Epithelial cell of esophagus (primary cell): ENCODE results near the gene PIP5K1B.
A peak's percentile ranks its signal among the peaks of the same experiment; 100 is the strongest.

Experiments
- DNase-seq: peaks from one replicate; pipeline ENCODE4 v3.0.0; 2010; ENCODE audit warnings: low read depth
- H3K4me3 ChIP-seq: 2 replicates; pipeline ENCODE4 v1.5.1; 2011; ENCODE audit warnings: mild to moderate bottlenecking, low read length, control low read depth
- CTCF ChIP-seq: IDR thresholded peaks from 2 replicates; pipeline ENCODE4 v1.5.1; 2011; ENCODE audit warnings: low read depth, mild to moderate bottlenecking, low read length, control low read depth, inconsistent platforms; ENCODE audit not compliant: insufficient read depth; ENCODE audit errors: missing control alignments

Gene PIP5K1B

GRCh38 chr9:68750255-68750654 lies 45.2 kb downstream of the PIP5K1B start:
- no peak for TF ChIP-seq CTCF
- DNase-seq = no peak
- H3K4me3 ChIP-seq = no peak overlapping the region

- H3K4me3 ChIP-seq = no peak overlapping the region
- no peak for TF ChIP-seq CTCF
- peak; percentile 5 for DNase-seq
Measured at GRCh38 chr9:68750786-68751185, 45.7 kb downstream of the PIP5K1B start.

- no peak for TF ChIP-seq CTCF
- DNase-seq = no peak
- no peak overlapping the region for H3K4me3 ChIP-seq
Measured at GRCh38 chr9:68751556-68751955, 46.5 kb downstream of the PIP5K1B start.

- DNase-seq = no peak
- TF ChIP-seq CTCF = no peak
- H3K4me3 ChIP-seq = no peak overlapping the region
Measured at GRCh38 chr9:68755051-68755450, 50.0 kb downstream of the PIP5K1B start.

GRCh38 chr9:68755752-68756151 lies 50.7 kb downstream of the PIP5K1B start:
- H3K4me3 ChIP-seq = no peak overlapping the region

GRCh38 chr9:68759981-68760673 lies 55.1 kb downstream of the PIP5K1B start:
- TF ChIP-seq CTCF = no peak
- no peak overlapping the region for H3K4me3 ChIP-seq
- no peak for DNase-seq

More at GRCh38 chr9:68755752-68756151, 50.7 kb downstream of the PIP5K1B start:
- no peak for TF ChIP-seq CTCF
- no peak for DNase-seq

GRCh38 chr9:68760674-68761333 lies 55.8 kb downstream of the PIP5K1B start:
- TF ChIP-seq CTCF = no peak
- H3K4me3 ChIP-seq = no peak overlapping the region
- DNase-seq = no peak
